HG02938 (cell line): ENCODE results near the gene AFG1L.
"Not testable (repeated sequence)": the region's sequence is repeated elsewhere in the genome, so short reads cannot be mapped to it uniquely, and the experiment has no call there.

Source experiments
- ATAC-seq: cut with Tn5 transposase; IDR thresholded peaks from one replicate; pipeline ENCODE4 v1.9.1; 2021; ENCODE audit warnings: mild to moderate bottlenecking, moderate library complexity; ENCODE audit not compliant: unreplicated experiment

Gene AFG1L

DNA sequence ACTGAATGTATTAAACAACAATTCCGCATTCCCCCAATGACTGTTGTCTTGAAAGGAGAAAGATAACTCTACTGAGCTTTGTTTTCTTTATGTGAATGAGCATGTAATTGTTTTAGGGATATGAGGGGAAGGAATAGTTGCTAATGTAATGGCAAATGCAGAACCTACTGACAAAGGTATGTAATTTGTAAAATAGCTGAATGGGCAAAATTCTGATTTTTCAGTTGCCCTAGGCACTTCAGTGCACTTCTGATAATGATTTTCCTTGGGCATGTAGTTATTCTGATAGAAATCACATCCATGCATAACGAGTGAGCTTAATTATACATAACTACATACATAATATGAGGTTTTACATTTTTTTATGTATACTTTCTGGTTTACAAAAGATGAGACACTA is 212.5 kb downstream of the AFG1L start:
- no peak for ATAC-seq

DNA sequence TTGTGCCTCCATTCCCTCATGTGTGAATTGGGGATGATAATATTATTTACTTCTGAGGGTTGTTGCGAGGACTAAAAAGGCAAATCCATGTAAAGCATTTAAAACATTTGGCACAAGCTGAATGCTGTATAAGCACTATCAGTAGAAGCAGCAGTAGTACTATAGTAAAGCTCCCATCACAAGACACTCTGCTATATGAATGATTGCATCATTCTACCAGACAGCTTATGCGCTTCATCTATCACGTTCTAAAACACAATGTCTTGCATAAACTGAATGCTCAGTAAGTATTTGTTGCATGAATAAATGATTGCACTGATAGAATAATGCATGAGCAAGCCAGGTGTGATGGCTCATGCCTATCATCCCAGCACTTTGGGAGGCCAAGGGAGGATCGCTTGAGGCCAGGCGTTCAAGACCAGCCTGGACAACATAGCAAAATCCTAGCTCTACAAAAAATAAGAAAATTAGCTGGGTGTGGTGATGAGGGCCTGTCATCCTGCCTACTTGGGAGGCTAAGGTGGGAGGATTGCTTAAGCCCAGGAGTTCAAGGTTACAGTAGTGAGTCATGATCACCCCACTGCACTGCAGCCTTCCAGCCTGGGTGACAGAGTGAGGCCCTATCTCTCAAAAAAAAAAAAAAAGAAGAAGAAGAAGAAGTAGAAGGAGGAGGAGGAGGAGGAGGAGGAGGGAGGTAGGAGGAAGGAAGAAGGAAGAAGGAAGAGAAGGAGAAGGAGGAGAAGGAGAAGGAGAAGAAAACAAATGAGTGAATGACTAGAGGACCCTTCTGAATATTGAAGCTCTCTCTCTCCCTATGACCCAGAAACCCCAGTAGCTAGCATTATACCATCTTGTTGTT is 215.8 kb downstream of the AFG1L start:
- ATAC-seq, result no peak

DNA sequence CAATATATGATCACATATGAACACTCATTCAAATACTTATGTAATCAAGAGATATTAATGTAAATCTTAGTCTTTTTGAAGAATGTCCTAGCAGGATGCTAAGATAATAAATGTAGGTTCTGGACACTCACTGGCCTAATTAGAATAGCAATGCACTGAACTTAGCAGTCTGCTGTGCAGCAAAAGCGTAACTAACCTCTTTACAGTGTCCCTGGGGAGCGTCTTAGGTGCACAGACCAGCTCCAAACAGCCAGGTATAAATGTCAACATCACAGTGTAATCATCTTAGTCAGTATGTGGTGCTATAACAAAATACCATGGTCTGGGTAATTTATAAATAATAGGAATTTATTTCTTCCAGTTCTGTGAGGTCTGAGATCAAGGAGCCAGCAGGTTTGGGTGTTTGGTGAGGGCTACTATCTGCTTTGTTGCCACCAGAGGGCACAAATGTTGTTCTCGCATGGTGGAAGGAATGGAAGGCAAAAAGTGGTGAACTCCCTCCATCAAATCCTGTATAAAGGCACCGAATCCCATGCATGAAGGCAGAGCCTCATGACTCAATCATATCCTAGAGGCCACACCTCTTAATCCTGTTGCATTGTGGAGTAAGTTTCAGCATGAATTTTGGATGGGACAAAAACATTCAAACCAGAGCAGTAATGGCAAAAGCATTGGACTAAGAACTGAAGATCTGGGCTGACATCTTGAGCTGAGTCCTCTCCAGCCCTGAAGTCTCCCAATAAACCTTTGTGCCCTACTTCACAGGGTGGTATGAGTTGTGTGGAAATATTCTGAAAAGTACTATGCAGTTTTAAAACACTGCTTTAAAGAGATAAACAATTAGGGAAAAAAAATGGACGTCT is 224.1 kb downstream of the AFG1L start:
- no peak for ATAC-seq

DNA sequence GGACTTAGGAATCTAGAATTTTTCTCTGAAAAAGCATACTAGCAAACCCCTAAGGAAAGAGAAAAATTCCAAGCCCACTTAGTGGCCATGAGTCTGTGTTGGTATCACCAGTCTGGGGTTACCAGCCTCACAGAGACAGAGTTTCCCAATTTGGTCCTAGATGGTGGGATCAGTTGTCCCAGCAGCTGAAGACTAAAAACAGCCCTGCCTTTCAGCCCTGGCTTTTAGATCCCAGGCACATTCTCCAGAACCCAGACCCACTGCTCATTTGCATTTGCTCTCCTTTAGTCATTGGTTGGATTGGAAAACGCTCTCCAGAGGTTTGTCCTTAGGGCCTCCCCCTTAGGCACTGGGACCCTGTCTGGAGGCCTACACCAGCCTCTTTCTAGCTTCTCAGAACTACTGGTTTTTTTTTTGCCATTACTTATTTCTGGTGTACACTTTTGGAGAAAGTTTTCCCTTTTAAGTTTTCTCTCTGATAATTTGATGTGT is 226.8 kb downstream of the AFG1L start:
- ATAC-seq, result no peak

DNA sequence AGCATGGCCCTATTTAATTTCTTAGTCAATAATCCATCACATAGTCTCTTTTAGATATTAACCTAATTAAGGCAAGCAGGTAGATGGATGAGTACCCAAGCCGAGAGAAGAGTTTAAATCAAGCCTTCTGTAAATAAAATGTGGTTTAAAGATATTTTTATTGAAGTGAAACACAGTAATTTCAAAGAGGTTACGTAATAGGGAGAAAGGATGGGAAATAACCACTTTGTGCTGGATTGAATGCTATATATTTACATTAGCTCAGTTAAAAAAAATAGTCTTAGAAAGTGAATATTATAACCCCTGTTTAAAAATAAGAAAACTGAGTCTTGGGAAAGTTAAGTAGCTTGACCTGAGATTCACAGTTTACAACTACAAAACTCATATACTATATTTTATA is 228.8 kb downstream of the AFG1L start:
- ATAC-seq, result no peak

DNA sequence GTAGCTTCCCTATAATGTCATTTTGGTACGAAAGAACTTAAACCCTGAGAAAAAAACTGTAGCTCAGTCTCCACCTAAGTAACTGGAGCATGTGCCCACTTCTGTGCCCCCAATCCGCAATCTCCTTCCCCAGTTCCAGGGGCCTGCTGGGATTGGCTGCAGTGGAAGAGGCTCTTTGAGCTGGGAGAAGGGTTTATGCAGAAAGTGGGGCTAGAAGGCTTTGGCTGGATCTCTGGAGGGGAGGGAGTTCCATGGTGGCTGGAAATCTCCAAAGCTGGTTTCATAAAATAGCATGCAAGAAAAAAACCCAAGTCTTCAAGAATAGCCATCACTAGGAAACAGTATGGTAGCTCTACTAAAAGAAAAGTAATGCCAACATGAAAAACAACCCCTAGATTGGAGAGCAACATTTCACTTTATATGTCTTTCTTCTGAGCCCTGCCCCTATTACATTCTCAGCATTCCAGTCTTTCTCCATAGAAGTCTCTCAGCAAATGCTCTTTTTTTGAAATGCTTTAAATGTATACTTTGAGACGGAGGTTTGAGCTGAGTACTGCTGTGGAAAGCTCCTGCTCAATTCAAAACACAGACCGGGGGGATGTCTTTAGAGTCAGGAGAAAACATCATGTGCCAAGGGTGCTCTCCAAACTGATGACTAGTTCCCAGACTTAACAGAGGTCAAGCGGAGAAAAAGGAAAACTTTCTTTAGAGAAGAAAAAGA is 229.8 kb downstream of the AFG1L start:
- ATAC-seq, result no peak

DNA sequence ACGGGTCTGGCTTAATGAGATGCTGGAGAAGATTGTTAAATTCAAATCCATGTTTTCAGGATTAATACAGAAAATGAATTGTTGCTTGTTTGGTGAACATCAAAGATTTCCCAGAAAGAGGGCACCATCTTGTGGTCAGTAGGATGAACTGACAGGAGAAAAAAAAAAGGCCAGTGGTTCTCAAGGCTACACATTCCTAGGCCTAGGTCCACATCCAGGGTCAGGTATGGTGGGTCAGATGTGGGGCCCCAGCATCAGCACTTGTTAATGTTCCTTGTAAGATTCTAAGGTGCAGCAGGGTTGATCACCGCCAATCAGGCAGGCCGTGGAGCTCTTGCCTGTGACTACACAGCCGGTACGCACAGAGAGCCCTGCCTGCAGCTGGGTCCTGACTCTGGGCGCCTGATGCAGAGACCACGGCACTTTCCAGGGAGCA is 231.9 kb downstream of the AFG1L start:
- no peak for ATAC-seq

DNA sequence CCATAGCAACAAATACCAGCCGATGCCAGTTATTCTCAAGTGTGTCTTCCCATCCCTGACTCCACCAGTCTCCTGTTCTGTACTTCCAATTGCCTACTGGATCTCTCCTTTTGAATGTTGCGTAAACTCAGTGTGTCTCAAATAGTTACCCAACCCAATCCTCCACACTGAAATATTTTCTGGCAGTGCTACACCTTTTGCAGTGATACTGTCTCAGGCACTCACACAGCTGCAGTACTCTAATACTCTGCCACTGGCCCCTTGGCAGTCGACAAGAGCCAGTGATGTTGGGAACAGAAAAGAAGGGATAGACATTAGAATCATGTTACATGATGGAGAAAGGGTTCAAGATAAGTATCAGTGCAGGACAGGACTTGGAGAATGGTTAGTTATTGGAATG is 234.0 kb downstream of the AFG1L start:
- no peak for ATAC-seq

DNA sequence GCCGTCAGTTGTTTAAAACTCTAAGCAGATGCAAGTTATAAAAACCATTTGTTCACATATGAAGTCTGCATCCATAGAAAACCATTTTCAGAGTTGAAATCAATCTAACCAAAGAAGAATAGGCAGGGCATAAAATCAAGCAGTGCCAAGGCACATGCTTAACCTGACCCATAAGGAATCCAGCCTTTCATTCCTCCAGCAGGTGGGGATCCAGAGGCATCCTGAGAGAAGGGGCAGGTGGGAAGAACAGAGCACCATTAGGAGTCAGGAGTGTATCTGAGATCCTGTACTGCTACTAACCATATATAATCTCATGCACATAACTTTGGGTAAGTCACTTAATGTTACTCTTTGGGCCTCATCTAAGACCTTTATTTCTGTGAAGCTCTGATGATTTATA is 236.5 kb downstream of the AFG1L start:
- no peak for ATAC-seq

DNA sequence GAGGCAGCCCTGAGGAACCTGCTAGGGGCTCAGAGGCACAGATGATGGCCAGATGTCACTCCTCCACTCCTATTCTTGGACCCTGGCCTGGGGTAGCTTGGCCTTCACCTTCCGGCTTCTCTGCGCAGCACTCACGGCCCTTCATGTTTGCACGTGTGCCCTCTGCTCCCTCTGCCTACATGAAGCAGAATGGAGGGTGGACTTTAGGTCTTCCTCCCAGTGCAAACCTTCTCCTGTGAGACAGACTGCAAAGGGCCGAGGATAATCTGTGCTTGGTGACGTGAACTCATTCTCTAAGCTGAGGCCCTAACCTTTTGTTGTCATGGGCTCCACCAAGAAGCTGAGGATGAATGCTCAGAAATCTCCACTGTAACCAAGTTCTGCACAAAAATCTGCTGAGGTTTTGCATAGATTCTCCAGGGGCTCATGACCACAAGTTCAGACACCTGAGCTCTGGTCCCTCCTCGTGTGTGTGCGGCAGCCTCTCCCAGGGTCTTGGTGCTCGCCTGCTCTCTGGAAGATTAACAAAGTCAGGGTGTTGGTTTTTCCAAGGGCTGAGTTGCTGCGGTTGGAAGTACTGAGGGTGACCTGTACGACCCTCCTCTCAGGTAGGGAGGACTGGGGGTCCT is 240.4 kb downstream of the AFG1L start:
- ATAC-seq, result no peak

DNA sequence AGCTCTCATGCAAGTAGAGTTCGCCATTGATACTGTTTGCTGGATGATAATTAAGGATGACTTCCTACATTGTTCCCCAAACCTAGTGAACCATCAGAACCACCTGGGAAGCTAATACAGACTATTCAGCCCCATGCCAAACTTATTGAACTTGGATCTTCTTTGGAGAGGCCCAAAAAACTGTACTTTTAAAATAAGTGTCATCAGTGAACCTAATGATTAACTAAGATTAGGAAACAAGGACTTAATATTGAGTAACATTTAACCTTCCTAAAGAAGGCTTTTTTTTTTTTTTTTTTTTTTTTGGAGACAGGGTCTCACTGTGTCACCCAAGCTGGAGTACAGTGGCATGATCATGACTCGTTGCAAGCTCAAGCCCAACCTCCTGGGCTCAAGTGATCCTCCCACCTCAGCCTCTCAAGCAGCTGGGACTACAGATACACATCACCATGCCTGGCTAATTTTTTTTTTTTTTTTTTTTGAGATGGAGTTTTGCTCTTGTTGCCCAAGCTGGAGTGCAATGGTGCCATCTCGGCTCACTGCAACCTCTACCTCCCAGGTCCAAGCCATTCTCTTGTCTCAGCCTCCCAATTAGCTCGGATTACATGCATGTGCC is 241.2 kb downstream of the AFG1L start:
- not testable (repeated sequence) for ATAC-seq

DNA sequence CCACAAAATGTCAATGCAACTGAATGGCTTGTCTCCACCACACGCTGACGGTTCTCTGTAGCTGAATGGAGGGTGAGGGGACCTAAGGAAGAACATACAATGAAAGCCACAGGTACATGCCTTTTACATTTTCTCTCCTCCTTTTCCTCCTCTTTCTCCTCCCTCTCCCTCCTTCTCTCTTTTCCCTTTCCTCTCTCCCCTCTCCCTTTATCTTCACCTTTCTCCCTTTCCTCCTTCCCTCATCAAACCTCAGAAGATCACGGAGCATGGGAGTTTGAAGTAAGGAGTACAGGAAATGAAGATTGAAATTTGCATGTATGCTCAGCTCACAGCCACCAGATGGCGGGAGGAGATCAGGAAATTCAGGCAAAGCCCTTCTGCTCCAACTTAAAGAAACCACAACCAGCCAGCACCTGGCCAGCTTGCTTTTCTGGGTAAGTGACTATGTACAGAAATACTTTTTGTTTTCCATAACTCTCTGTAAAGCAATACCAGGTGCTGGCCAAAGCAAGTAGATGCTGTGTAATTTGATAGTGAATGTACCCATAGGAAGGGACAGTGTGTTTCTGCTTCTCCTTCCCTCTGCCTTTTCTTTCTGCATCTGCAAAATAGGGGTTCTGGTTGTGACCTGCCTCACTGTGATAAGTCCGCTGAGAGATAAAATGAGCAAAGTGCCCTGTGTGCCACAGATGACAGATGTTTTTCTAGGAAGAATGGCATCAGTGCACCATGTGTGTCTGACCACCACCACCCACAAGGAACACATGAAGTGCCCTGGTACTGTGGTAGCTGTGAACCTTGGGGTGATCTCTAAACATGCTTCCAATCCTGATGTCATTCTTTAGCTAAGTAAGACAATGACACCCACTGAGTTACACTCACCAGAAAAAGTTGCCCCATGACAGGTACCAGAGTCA is 247.2 kb downstream of the AFG1L start:
- ATAC-seq, result no peak

DNA sequence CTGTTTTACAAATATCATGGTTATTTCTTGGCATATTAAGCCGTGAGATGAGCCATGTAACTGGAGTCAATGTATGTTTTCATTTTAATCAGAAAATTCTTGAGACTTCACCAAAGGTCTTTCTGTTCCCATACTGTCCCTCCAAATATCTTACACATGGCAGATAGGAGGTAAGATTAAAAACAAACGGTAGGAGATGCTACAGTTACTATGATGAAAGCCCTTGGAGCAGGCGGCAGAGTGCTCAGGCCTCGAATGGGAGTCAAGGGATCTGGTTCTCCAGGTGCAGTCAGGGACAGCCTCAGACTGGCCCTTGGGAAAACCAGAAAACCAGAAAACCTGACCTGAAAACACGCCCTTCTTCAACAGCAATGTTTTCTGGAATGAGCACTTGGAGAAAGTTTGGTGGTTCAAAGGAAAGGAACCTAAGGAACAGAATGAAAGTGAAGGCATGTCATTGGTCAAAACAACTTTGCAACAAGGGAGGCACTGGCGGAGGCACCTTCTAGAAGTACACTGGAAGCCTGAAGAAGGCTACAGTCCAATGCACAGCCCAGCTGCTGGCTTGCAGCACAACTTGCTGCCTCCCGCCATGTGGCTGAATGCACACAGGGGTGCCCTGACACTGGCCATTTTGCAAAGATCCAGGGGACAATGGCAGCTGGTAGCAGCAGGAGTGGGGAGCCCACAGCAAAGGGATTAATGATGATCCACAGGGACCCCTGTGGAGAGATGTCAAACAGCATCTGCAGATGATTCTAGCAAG is 248.5 kb downstream of the AFG1L start:
- ATAC-seq, result no peak

DNA sequence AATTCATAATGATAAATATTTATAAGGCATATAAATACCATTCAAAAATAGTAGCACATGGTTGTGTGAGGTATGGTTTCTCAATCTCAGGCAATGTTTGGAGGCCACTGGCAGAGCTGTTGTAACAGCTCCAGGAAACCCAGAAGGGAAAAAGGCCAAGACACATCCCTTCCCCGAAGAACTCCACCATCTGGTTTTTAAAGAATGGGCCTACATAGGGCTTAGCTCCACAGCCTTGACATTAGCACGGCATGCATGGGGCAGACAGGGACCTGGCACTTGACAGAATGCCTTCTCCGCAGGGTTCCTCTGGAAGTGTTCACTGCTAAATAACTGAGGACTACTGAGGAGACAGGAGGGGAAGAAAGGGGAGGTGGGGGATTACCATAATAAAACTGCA is 249.8 kb downstream of the AFG1L start:
- ATAC-seq, result no peak

DNA sequence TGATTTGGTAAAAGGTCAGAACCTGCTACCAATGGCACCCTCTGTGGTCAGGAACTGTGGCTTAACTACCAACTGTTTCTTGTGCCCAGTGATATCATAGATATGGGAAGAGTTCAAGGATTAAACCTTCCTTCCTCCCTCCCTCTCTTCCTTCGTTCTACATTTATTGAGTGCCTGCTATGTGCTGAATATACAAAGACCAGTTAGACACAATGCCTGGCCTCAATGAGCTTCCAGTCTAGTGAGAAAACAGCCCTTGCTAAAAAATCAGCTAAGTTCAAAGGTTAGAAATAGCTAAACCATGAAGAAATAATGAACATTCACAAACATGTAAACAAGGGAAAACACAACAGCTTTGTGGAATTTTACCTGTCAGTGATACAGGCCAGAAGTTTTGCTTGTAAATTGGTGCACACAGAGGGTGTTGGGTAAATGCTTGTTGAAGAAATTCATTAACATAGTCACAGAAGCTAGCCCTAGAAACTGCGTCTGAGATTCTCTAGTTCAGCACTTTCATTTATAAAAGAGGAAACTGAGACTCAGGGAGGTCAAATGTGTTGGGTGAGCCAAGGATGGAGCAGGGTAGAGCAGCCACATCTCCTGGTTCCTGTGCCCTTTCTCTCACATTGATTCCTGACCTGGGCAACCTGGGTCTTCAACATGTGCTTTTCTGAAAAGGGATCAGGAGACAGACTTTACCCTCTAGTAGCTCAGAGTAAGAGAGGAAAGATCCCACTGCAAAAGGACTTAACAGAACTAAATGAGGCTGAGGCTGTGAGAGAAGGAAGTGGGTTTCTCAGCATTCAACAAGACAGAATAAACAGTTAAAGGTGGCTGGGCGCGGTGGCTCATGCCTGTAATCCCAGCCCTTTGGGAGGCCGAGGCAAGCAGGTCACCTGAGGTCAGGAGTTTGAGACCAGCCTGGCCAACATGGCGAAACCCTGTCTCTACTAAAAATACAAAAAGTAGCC is 251.5 kb downstream of the AFG1L start:
- ATAC-seq, result no peak

DNA sequence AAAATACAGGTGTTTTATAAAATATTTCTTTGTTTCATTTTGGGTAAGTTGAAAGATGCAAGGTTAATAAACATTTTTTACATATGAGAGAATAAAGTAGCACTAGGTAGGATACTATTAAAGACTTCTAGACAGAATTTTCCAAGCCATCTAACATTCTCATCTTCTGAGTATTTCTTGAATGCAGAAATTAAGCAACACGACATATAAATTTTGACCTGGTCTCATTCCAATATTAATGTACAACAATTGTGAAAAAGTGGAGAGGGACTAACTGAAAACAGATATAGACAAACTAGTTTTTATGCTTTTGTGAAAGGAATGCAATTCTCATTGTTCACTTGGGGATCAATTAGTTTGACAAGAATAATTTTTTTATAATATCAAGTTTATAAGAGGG is 254.4 kb downstream of the AFG1L start:
- no peak for ATAC-seq

DNA sequence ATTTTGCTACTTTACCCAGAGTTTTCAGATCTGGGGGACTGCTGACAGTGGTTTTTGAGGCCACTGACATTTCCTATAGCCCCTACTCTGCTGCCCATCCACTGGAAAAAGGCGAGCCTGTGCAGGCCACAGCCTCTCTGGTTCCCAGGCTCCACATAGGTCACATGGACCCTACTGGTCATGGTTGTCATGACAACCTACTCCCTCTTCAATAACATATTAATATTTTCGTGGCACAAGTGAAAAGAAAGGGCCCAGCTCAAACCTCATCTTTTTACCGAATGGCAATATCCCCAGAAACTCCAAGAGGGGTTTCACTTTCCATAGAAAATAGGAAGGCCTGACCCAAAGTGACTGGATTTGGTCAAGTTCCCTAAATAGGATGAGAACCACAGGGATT is 254.9 kb downstream of the AFG1L start:
- no peak for ATAC-seq
